Forelimb muscle (tissue), 1 donor: ENCODE measurements around the gene DIPK1B. TPM values are rescaled to one million over a fixed set of nuclear protein-coding genes. Genes with fewer than 3 reads are reported as not detected.

ENCODE experiments used
- DNase-seq: peaks from one replicate; pipeline ENCODE4 v3.0.0-alpha.2; 2013; ENCODE audit warnings: low read depth
- polyA plus RNA-seq: library from polyadenylated mRNA; unstranded; fragments of 120-200 nt; gene quantifications from one replicate; pipeline ENCODE4 v1.2.1, GENCODE V29; 2013; ENCODE audit not compliant: insufficient read length

Gene DIPK1B
- polyA plus RNA-seq, 1 donor, result 18.2 TPM

DNA sequence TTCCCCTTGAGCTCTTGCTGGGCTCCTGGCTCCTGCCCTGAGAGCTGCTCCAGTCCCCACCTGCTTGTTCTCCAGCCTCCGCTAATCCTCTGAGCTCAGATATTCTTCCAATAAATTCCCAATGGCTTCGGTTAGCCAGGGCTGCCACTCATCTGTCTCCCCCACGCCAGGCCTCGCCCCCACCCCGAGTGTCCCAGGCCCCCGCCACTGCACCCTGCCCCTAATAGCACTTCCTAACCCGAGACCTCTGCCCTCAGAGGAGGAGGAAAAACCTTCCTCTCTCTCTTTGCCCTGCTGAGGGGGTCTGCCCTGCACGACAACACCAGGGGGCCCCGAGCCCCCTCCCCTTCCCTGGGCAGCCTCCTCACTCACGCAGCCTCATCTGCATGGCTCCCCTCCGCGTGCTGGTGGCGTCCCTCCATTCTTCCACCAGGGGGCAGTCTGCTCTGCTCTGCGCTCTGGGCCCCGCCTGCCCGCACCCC is 57.4 kb downstream of the DIPK1B start:
- no peak for DNase-seq

GRCh38 chr9:136771907-136772415 is 59.6 kb downstream of the DIPK1B start:
- DNase-seq, result no peak

- DNase-seq, result no peak
These were observed 61.1 kb downstream of the DIPK1B start for GRCh38 chr9:136773386-136774044.

Other genes with a start within 250 kb of the DIPK1B start
- 30.9 TPM for gene SEC16A, start 229.5 kb upstream of the DIPK1B start, polyA plus RNA-seq
- gene NOTCH1, start 166.5 kb upstream of the DIPK1B start, polyA plus RNA-seq, result 24.8 TPM
- gene EGFL7, start 49.7 kb upstream of the DIPK1B start, polyA plus RNA-seq, result 59.9 TPM
- 11.6 TPM for gene AGPAT2, start 25.1 kb upstream of the DIPK1B start, polyA plus RNA-seq
- gene LCN10, start 30.4 kb downstream of the DIPK1B start, polyA plus RNA-seq, result 20.2 TPM
- 0.18 TPM for gene LCN6, start 36.0 kb downstream of the DIPK1B start, polyA plus RNA-seq
- gene LCN8, start 45.7 kb downstream of the DIPK1B start, polyA plus RNA-seq, result 3.9 TPM
- gene LCN15, start 51.9 kb downstream of the DIPK1B start, polyA plus RNA-seq, result 0.49 TPM
- gene TMEM141, start 78.8 kb downstream of the DIPK1B start, polyA plus RNA-seq, result 34.8 TPM
- 1.9 TPM for gene CCDC183, start 83.8 kb downstream of the DIPK1B start, polyA plus RNA-seq
- gene RABL6, start 95.4 kb downstream of the DIPK1B start, polyA plus RNA-seq, result 59.8 TPM
- gene AJM1, start 129.9 kb downstream of the DIPK1B start, polyA plus RNA-seq, result 2.4 TPM
- gene PHPT1, start 136.8 kb downstream of the DIPK1B start, polyA plus RNA-seq, result 99.6 TPM
- gene MAMDC4, start 139.8 kb downstream of the DIPK1B start, polyA plus RNA-seq, result 4.8 TPM
- 312 TPM for gene EDF1, start 153.7 kb downstream of the DIPK1B start, polyA plus RNA-seq
- 11.0 TPM for gene TRAF2, start 173.9 kb downstream of the DIPK1B start, polyA plus RNA-seq
- 41.2 TPM for gene FBXW5, start 232.2 kb downstream of the DIPK1B start, polyA plus RNA-seq
- gene C8G, start 232.7 kb downstream of the DIPK1B start, polyA plus RNA-seq, result 0.32 TPM
- 0.71 TPM for gene LCN12, start 239.7 kb downstream of the DIPK1B start, polyA plus RNA-seq